Tibial artery (tissue), 4 donors: ENCODE results near the gene RAB11B.
A peak's percentile ranks its signal among the peaks of the same experiment; 100 is the strongest.

ENCODE experiments used
- DNase-seq, 2 donors: peaks; one replicate each; pipeline ENCODE4 v3.0.0-alpha.2; 2019
- H3K27ac ChIP-seq, 2 donors: fragments of 200-600 bp; sonication (generic) in 1 of 2; 1 replicate in 1 of 2; 2 replicates in 1 of 2; pipeline ENCODE4 v1.5.1; 2018 to 2019; ENCODE audit warnings: mild to moderate bottlenecking in 1 of 2
- H3K27me3 ChIP-seq, 2 donors: fragments of 200-600 bp; sonication (generic) in 1 of 2; one replicate each; pipeline versions ENCODE4 v1.5.1 to v1.6.0; 2016 to 2019
- H3K36me3 ChIP-seq, 3 donors: fragments of 200-600 bp; sonication (generic) in 2 of 3; one replicate each; pipeline ENCODE4 v1.5.1; 2016 to 2019; ENCODE audit warnings: mild to moderate bottlenecking in 2 of 3
- H3K4me1 ChIP-seq, 4 donors: fragments of 200-600 bp; sonication (generic) in 2 of 4; 1 replicate in 3 of 4; 2 replicates in 1 of 4; pipeline ENCODE4 v1.5.1; 2016 to 2019
- H3K4me3 ChIP-seq, 2 donors: fragments of 200-600 bp; sonication (generic) in 1 of 2; 1 replicate in 1 of 2; 2 replicates in 1 of 2; pipeline ENCODE4 v1.5.1; 2018 to 2019; ENCODE audit warnings: mild to moderate bottlenecking in 2 of 2
- H3K9me3 ChIP-seq, 3 donors: fragments of 200-600 bp; sonication (generic) in 1 of 3; one replicate each; pipeline ENCODE4 v1.5.1; 2016 to 2019
- intact Hi-C: fragments of 100-400 bp; cut with DNase I; formaldehyde crosslinking; loops from one replicate; pipeline ENCODE4 v1.15.0; 2023; ENCODE audit warnings: low total_unique reads
- TF ChIP-seq, protein P1 (sequence below), 2 experiments: fragments of 200-600 bp in 1 of 2; fragments of 450-650 bp in 1 of 2; IDR thresholded peaks; one replicate each; pipeline ENCODE4 v1.5.1; 2017 to 2019; ENCODE audit warnings: antibody characterized with exemption in 2 of 2, mild to moderate bottlenecking in 1 of 2, moderate library complexity in 1 of 2

Gene RAB11B

GRCh38 chr19:8393871-8394250, 3.7 kb downstream of the RAB11B start:
- Histone ChIP-seq H3K4me3 (no peak overlapping the region), H3K27me3 (no peaks in the 10 kb centered on the region), H3K27ac (peak overlapping the region; percentile 99 to 100), H3K4me1 (peaks cover 4 to 81% (median 67%) of the 10 kb centered on the region in 4 donors), H3K36me3 (no peaks in the 10 kb centered on the region), H3K9me3 (no peaks in the 10 kb centered on the region)
- DNase-seq: no peak
- intact Hi-C loops: no loop called here
- TF ChIP-seq, protein P1, sequence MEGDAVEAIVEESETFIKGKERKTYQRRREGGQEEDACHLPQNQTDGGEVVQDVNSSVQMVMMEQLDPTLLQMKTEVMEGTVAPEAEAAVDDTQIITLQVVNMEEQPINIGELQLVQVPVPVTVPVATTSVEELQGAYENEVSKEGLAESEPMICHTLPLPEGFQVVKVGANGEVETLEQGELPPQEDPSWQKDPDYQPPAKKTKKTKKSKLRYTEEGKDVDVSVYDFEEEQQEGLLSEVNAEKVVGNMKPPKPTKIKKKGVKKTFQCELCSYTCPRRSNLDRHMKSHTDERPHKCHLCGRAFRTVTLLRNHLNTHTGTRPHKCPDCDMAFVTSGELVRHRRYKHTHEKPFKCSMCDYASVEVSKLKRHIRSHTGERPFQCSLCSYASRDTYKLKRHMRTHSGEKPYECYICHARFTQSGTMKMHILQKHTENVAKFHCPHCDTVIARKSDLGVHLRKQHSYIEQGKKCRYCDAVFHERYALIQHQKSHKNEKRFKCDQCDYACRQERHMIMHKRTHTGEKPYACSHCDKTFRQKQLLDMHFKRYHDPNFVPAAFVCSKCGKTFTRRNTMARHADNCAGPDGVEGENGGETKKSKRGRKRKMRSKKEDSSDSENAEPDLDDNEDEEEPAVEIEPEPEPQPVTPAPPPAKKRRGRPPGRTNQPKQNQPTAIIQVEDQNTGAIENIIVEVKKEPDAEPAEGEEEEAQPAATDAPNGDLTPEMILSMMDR (IDR thresholded peaks at IDR 0.05): no peak

- H3K36me3 ChIP-seq: peaks cover 6 to 18% (median 17%) of the 10 kb centered on the region in 3 donors
- peaks cover 4 to 77% (median 65%) of the 10 kb centered on the region in 4 donors for H3K4me1 ChIP-seq
- H3K4me3 ChIP-seq: no peak overlapping the region
- intact Hi-C loops: no loop called here
- no peak for DNase-seq
- H3K27me3 ChIP-seq: no peaks in the 10 kb centered on the region
- no peaks in the 10 kb centered on the region for H3K9me3 ChIP-seq
- TF ChIP-seq, protein P1 (IDR thresholded peaks at IDR 0.05): no peak
- peak overlapping the region in 1 of 2 donors; percentile 99 for H3K27ac ChIP-seq
Observed at GRCh38 chr19:8395621-8396082, 5.5 kb downstream of the RAB11B start.

GRCh38 chr19:8396185-8396562, 6.0 kb downstream of the RAB11B start:
- H3K27ac ChIP-seq: no peak overlapping the region
- DNase-seq: no peak
- TF ChIP-seq, protein P1 (IDR thresholded peaks at IDR 0.05): no peak
- no peaks in the 10 kb centered on the region for H3K27me3 ChIP-seq
- intact Hi-C loops: no loop called here
- peaks cover 4 to 72% (median 61%) of the 10 kb centered on the region in 4 donors for H3K4me1 ChIP-seq
- no peak overlapping the region for H3K4me3 ChIP-seq
- peaks cover 6 to 21% (median 19%) of the 10 kb centered on the region in 3 donors for H3K36me3 ChIP-seq
- H3K9me3 ChIP-seq: no peaks in the 10 kb centered on the region

DNA sequence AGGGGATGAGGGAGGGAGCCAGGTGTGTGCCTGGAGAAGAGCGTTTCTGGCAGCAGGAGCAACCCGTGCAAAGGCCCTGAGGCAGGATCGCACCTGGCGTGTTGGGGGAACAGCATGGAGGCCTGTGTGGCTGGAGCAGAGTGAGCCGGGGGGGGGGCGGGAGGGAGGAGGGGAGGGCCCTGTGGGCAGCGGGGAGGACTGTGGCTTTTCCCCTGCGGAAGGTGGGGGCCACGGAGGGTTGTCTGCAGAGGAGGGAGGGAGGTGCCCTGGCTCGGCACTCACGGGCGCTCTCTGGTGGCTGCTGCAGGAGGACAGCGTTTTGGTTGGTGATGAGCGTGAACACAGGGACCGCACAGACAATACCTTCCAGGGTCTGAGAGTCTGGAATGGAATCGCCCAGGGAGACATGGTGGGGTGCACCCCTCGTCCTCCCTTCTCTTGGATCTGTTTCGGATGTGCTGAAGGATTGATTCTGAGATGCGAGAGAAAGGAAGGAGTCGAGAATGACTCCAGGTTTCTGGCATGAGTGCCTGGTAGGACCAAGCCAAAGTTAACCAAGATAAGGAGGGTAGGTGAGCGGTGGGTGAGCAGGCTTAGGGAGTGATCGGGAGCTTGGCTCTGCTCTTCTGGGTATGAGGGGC, 6.5 kb downstream of the RAB11B start:
- Histone ChIP-seq H3K27ac (no peak overlapping the region), H3K9me3 (no peaks in the 10 kb centered on the region), H3K27me3 (no peaks in the 10 kb centered on the region), H3K4me1 (peaks cover 4 to 67% (median 56%) of the 10 kb centered on the region in 4 donors), H3K36me3 (peaks cover 7 to 26% (median 22%) of the 10 kb centered on the region in 3 donors), H3K4me3 (no peak overlapping the region)
- intact Hi-C loops: loop anchor here (1.0 kb wide), 1 partner anchor 42 kb away; no protein-coding TSS in a partner anchor
- DNase-seq: no peak
- TF ChIP-seq, protein P1 (IDR thresholded peaks at IDR 0.05): peak; percentile 61 to 63

GRCh38 chr19:8397271-8397670, 7.1 kb downstream of the RAB11B start:
- DNase-seq: no peak
- H3K4me1 ChIP-seq: peaks cover 4 to 61% (median 50%) of the 10 kb centered on the region in 4 donors
- H3K9me3 ChIP-seq: no peaks in the 10 kb centered on the region
- TF ChIP-seq, protein P1 (IDR thresholded peaks at IDR 0.05): no peak
- intact Hi-C loops: loop anchor here (1.0 kb wide), 1 partner anchor 43 kb away; no protein-coding TSS in a partner anchor
- H3K27ac ChIP-seq: no peak overlapping the region
- no peaks in the 10 kb centered on the region for H3K27me3 ChIP-seq
- peaks cover 13 to 32% (median 28%) of the 10 kb centered on the region in 3 donors for H3K36me3 ChIP-seq
- H3K4me3 ChIP-seq: no peak overlapping the region
